ENCODE measurements around the gene PCGF6.

The PCGF6 gene

GRCh38 chr10:103257812-103258211 lies 93.1 kb downstream of the PCGF6 start:
- no peak for DNase-seq

GRCh38 chr10:103256613-103257012 lies 94.3 kb downstream of the PCGF6 start:
- DNase-seq = no peak

GRCh38 chr10:103254538-103255325 lies 96.2 kb downstream of the PCGF6 start:
- DNase-seq = no peak

- no peak for DNase-seq
Measured at GRCh38 chr10:103254113-103254512, 96.8 kb downstream of the PCGF6 start.

Data from hypothalamus (tissue), 51 donors.